Testis (tissue), 3 donors: ENCODE measurements around the gene ACBD6. TPM values are rescaled to one million over a fixed set of nuclear protein-coding genes. Genes with fewer than 3 reads are reported as not detected.

ENCODE experiments used
- DNase-seq: peaks from one replicate; pipeline ENCODE4 v3.0.0-alpha.2; 2019
- H3K27ac ChIP-seq, 2 donors: fragments of 200-600 bp; sonication (generic); one replicate each; pipeline ENCODE4 v1.5.1; 2019
- H3K27me3 ChIP-seq: fragments of 200-600 bp; sonication (generic); one replicate; pipeline ENCODE4 v1.5.1; 2019
- H3K36me3 ChIP-seq: fragments of 200-600 bp; sonication (generic); one replicate; pipeline ENCODE4 v1.5.1; 2017; ENCODE audit warnings: low read depth; ENCODE audit errors: missing control alignments
- H3K4me1 ChIP-seq: fragments of 200-600 bp; sonication (generic); one replicate; pipeline ENCODE4 v1.5.1; 2019
- H3K4me3 ChIP-seq, 2 donors: fragments of 200-600 bp; sonication (generic); one replicate each; pipeline ENCODE4 v1.5.1; 2017 to 2019
- H3K9me3 ChIP-seq: fragments of 200-600 bp; sonication (generic); one replicate; pipeline ENCODE4 v1.5.1; 2017
- POLR2A ChIP-seq: fragments of 450-650 bp; IDR thresholded peaks from one replicate; pipeline ENCODE4 v1.6.1; 2017; ENCODE audit warnings: antibody characterized with exemption, mild to moderate bottlenecking, moderate library complexity
- WGBS, 2 donors: methylation state at CpG; one replicate each; pipeline ENCODE4 v1.1.5; 2018; 5-methylcytosine and 5-hydroxymethylcytosine counted together
- intact Hi-C: fragments of 100-400 bp; cut with DNase I; formaldehyde crosslinking; loops from one replicate; pipeline ENCODE4 v1.15.1; 2023; ENCODE audit warnings: low total_unique reads
- polyA plus RNA-seq: library from polyadenylated mRNA; stranded (reverse); fragments of 350-450 nt; fragmentation: Illumina TruSeq; extraction: RNeasy Lipid Tissue Mini Kit (QIAGEN cat#74804); gene quantifications from one replicate; pipeline ENCODE4 v1.2.3, GENCODE V29; 2014; ENCODE audit warnings: low read depth, low replicate concordance; ENCODE audit not compliant: insufficient read depth
- total RNA-seq, 2 donors: library from RNA; depleted of rRNA; stranded (reverse); fragments of >200 nt; gene quantifications; one replicate each; pipeline ENCODE4 v1.2.3, GENCODE V29; 2016
- TF ChIP-seq, protein P1 (sequence below), 3 experiments: fragments of 450-650 bp in 2 of 3; fragments of 200-600 bp in 1 of 3; sonication (generic) in 1 of 3; IDR thresholded peaks; one replicate each; pipeline ENCODE4 v1.5.1; 2016 to 2019; ENCODE audit warnings: antibody characterized with exemption in 3 of 3, mild to moderate bottlenecking in 2 of 3, moderate library complexity in 1 of 3

Gene ACBD6
- total and polyA plus RNA-seq, 3 donors from 2014 or later = 61.9 to 102 (median 97.2) TPM

DNA sequence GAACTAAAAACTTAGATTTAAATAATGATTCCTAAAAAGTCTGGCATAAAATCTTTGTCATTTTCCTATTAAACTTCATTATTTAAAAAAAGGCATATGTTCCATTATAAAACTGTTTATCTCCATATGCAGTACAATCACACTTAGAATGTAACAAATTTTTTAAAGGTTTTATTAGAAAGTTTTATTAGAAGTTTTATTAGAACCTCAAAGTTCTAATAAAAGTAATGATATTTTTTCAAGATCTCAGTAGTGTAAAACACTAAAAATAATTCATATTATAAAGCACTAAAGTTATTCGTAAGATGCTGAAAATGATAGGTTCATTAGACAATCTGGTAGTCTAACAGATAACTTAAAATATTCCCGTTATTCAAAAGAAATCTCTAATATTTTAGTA lies 43.6 kb downstream of the ACBD6 start:
- no peak for DNase-seq
- no peak for TF ChIP-seq POLR2A
- TF ChIP-seq, protein P1, sequence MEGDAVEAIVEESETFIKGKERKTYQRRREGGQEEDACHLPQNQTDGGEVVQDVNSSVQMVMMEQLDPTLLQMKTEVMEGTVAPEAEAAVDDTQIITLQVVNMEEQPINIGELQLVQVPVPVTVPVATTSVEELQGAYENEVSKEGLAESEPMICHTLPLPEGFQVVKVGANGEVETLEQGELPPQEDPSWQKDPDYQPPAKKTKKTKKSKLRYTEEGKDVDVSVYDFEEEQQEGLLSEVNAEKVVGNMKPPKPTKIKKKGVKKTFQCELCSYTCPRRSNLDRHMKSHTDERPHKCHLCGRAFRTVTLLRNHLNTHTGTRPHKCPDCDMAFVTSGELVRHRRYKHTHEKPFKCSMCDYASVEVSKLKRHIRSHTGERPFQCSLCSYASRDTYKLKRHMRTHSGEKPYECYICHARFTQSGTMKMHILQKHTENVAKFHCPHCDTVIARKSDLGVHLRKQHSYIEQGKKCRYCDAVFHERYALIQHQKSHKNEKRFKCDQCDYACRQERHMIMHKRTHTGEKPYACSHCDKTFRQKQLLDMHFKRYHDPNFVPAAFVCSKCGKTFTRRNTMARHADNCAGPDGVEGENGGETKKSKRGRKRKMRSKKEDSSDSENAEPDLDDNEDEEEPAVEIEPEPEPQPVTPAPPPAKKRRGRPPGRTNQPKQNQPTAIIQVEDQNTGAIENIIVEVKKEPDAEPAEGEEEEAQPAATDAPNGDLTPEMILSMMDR (IDR thresholded peaks at IDR 0.05) = no peak
- no peak overlapping the region for H3K4me3 ChIP-seq
- no peaks in the 10 kb centered on the region for H3K36me3 ChIP-seq
- H3K27me3 ChIP-seq = no peaks in the 10 kb centered on the region
- H3K9me3 ChIP-seq = no peaks in the 10 kb centered on the region
- intact Hi-C loops = no loop called here
- H3K27ac ChIP-seq = no peak overlapping the region
- no peaks in the 10 kb centered on the region for H3K4me1 ChIP-seq
- 70 to 81% methylated on average over 2 of the region's 2 CpGs for WGBS, 2 donors

- Histone ChIP-seq H3K4me3 (no peak overlapping the region), H3K36me3 (no peaks in the 10 kb centered on the region), H3K4me1 (no peaks in the 10 kb centered on the region), H3K27me3 (no peaks in the 10 kb centered on the region), H3K9me3 (no peaks in the 10 kb centered on the region), H3K27ac (no peak overlapping the region)
- WGBS, 2 donors = 82 to 87% methylated on average over 4 of the region's 4 CpGs
- intact Hi-C loops = no loop called here
- DNase-seq = no peak
- no peak for TF ChIP-seq POLR2A
- TF ChIP-seq, protein P1 (IDR thresholded peaks at IDR 0.05) = no peak
Observed at GRCh38 chr1:180456191-180456590, 46.2 kb downstream of the ACBD6 start.

DNA sequence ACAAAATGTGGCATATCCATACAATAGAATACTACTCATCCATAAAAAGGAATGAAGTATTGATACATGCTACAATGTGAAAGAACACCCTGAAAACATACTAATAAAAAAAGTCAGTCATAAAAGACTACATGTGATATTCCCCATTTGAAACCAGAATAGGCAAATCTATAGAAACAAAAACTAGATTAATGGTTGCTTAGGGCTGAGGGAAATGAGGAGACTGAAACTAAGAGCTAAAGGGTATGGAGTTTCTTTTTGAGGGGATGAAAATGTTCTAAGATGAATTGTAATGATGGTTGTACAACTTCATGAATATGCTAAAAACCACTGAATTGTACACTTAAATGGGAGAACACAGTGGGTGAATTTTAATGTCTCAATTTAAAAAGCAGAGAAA lies 50.9 kb downstream of the ACBD6 start:
- no peak overlapping the region for H3K4me3 ChIP-seq
- no peak for DNase-seq
- H3K4me1 ChIP-seq = no peaks in the 10 kb centered on the region
- intact Hi-C loops = no loop called here
- no peak for TF ChIP-seq POLR2A
- TF ChIP-seq, protein P1 (IDR thresholded peaks at IDR 0.05) = no peak
- H3K27me3 ChIP-seq = no peaks in the 10 kb centered on the region
- no peaks in the 10 kb centered on the region for H3K9me3 ChIP-seq
- H3K27ac ChIP-seq = no peak overlapping the region
- H3K36me3 ChIP-seq = no peaks in the 10 kb centered on the region

DNA sequence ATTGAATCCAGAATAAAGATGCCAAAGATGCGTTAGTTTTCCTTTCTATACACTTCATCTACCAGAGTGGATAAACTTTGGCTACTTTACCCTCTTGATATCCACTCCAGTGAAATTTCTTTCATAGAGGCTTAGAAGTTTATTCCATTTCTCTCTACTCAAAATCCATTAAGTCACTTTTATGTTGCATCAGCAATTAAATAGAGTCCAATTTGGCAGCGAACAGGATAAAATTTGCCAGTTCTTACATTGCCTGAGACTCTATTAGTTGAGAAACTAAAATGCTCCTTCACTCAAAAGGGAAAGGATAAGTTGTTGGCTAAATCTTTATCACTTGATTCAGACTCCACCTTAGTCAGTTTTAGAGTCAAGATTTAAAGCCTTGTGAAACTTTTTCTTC lies 57.9 kb downstream of the ACBD6 start:
- H3K27ac ChIP-seq = no peak overlapping the region
- H3K4me3 ChIP-seq = no peak overlapping the region
- H3K27me3 ChIP-seq = no peaks in the 10 kb centered on the region
- no peaks in the 10 kb centered on the region for H3K36me3 ChIP-seq
- TF ChIP-seq, protein P1 (IDR thresholded peaks at IDR 0.05) = no peak
- TF ChIP-seq POLR2A = no peak
- no peaks in the 10 kb centered on the region for H3K4me1 ChIP-seq
- intact Hi-C loops = no loop called here
- DNase-seq = no peak
- H3K9me3 ChIP-seq = no peaks in the 10 kb centered on the region
- WGBS, 2 donors = 94 to 96% methylated on average over 2 of the region's 2 CpGs

GRCh38 chr1:180440335-180440734 lies 62.0 kb downstream of the ACBD6 start:
- WGBS, 2 donors = 86 to 100% methylated on average over 1 of the region's 1 CpG
- Histone ChIP-seq H3K4me3 (no peak overlapping the region), H3K4me1 (no peaks in the 10 kb centered on the region), H3K27me3 (no peaks in the 10 kb centered on the region), H3K9me3 (no peaks in the 10 kb centered on the region), H3K36me3 (no peaks in the 10 kb centered on the region), H3K27ac (no peak overlapping the region)
- no peak for TF ChIP-seq POLR2A
- TF ChIP-seq, protein P1 (IDR thresholded peaks at IDR 0.05) = no peak
- DNase-seq = no peak
- intact Hi-C loops = no loop called here
